OCI-M2 (cell line): ENCODE results near the gene NACAD.
"Not testable (repeated sequence)": the region's sequence is repeated elsewhere in the genome, so short reads cannot be mapped to it uniquely, and the experiment has no call there.

Experiments used
- DNase-seq: peaks from one replicate; lab custom pipeline; 2025; ENCODE audit not compliant: unreplicated experiment; lab: John Stamatoyannopoulos, UW

The NACAD gene

DNA sequence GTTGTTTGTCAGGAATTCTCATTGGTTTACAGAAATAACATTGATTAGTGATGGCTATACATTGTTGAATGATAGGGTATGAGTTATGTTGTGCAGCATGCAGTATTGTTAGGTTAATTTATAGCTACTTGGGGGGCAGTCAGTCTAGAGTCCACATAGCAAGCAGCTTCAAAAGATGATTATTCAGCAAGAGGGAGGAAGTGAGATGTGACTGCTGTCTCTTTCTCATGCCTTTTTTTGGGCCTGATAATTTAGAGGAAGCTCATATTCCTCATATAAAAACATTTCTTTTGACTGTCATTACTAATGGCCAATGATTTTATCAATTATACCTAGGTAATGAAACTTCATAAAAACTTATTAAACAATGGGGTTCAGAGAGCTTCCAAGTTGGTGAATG lies 26.2 kb upstream of the NACAD start:
- no peak for DNase-seq

- not testable (repeated sequence) for DNase-seq
Measured at GRCh38 chr7:45114257-45114656, 25.5 kb upstream of the NACAD start.

DNA sequence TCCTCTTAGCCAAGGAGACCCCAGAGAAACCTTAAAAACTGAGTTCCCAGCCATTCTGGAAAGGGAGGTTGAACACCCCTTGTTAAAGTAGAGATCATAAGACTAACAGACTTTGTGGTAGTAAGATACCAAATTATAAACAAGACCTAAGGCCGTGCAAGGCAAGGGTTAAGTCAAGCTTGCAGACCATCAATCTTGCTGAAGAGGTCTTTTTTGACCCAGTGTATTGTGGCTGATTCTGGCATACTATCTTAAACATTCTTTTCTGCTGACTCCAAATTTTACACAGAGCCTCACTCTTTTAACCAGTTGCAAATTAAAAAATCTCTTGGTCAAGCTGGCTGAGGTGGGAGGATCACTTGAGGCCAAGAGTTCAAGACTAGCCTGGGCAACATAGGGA lies 23.9 kb upstream of the NACAD start:
- no peak for DNase-seq

DNA sequence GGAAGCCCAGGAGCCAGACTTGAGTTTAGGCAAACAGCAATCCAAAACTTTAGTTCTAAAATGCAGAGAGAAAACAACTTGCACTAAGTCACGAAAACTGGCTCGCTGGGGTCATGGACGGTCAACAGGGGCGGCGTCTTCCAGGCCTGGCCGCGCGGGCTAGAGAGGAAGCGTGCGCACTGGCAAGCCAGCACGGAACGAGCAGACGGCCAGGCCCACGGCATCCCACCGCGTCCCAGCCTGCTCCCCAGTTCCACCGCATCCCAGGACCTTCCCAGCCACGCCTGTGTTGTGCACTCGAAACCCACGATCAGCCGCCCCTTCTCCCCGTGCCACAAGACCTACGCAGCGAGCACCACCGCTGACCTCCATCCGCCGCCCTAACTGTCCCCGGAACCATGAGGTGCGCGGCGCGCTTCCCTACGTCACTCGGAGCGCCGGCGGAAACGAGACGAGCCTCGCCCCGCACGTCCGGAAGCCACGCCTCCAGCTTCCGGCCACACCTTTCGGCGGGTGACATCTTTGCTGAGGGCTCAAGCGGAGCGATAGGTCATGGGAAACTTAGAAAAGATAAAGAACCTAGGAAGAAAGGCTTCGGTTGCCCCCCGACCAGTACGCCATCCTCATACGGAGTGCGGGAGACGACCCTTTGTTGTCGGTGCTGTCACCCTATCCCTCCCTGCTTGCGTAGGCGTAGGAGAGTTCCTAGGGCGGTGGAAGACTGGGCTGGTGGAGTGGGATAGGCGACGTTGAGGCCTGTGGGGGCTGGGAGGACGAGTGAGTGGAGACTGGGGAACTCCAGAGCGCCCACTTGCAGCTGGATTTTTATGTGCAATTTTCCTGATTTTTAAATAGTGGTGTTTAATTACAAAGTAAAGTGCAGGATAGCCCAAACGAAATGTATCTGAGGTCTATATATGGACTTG lies 22.8 kb upstream of the NACAD start, which contains the start of gene TBRG4:
Gene TBRG4 (minus strand): TSS at position 400 of the 926 bp plus-strand sequence. CDS start 2,460 bp downstream, outside the sequence.
- DNase-seq = peak; percentile 19

DNA sequence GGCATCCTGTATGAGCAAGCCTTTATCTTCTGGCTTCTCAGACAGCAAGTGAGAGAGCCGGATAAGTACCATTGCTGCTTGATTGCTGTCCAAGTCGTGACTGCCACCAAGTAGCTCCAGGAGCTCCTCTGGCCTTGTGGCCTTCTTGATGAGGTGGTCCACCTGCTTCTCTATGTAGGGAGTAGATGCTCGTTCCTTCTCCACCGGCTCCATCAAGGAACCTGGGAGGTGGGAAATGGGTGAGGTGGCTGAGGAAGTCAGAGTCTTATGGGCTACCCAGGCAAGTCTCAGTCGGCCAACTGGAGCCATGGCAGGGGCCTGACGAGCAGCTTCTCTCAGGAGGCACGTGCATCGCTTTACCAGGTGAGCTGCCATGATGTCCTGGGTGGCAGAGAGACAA lies 20.1 kb upstream of the NACAD start:
- no peak for DNase-seq

GRCh38 chr7:45107356-45107755 lies 18.6 kb upstream of the NACAD start:
- no peak for DNase-seq

DNA sequence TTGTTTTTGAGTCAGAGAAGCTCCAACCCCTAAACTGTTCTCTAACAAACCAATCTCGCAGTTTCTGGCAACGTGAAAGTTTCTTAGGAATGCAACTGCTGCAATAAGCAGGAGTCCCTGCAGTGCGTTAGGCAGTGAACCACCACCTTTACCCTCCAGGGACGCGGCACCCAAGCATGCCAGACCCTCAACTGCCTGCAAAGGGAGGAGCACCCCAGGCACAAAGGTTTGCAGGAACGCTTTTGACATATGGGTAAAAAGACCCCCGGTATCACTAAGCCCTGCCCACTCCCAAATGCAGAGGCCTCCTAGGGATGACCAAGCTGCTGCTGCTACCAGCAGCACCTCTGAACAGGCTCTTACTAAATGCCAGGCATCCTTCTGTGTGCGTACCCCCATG lies 18.1 kb upstream of the NACAD start:
- DNase-seq = no peak

DNA sequence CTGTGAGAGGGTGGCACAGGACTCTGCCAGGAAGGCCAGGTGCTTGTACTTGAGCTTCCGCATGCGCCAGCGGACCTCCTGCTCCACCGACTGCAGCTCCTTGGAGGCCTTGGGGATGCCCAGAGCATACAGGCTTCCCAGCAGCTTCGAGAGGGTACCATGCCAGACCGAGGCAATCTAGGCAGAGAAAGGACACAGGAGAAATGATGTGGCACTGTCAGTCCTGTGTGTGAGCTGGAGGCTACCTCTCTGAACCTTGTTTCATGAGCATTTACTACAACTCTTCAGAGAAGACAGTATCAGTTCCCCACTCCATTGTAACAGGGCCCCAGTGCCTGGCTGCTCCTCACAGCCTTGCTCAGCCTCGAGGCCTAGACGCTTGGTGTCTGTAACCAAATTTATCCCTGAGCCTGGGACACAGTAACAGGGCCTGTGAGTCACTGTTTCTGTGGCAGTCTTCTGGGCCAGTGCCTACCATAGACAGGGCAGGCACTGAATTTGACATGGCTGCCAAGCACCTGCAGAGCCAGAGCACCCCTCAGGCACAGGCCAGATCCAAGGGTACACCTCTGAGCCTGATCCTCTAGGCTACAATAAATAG lies 16.9 kb upstream of the NACAD start:
- no peak for DNase-seq

DNA sequence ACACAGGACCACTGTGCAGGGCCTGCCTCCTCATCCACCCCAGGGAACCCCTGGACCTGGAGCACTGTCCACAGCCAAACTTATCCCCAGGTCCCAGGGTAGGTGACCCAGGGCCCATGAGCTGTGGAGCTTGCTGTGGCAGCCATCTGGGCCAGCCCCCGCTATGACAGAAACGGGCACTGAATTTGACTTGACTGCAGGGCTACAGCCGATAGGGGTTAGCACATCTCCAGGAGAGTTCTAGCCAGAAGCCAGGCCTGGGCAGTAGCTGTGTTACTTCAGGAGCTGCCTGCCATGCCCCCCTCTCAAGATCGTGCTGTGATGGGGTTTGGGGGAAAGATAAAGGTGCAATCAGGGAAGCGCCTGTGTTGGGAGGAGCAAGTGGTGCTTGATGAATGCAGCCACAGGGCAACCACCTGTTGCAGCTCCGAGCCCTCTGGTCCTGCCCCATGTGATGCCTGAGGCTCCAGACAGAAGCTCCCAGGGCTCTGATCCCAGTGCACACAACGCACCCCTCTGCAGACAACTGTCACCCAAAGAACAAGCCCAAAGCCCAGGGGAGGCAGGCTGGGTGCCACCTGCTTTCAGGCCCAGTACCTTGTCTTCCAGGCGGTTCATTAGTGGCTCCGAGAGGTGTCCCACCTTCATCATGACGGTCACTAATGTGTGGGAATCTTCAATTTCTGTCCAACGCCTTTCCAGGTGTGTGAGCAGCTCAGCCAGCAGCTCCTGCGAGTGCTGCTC lies 16.2 kb upstream of the NACAD start:
- DNase-seq = no peak

- DNase-seq = no peak
Measured at GRCh38 chr7:45103958-45104843, 15.4 kb upstream of the NACAD start.

GRCh38 chr7:45102785-45103712 lies 14.3 kb upstream of the NACAD start:
- no peak for DNase-seq

DNA sequence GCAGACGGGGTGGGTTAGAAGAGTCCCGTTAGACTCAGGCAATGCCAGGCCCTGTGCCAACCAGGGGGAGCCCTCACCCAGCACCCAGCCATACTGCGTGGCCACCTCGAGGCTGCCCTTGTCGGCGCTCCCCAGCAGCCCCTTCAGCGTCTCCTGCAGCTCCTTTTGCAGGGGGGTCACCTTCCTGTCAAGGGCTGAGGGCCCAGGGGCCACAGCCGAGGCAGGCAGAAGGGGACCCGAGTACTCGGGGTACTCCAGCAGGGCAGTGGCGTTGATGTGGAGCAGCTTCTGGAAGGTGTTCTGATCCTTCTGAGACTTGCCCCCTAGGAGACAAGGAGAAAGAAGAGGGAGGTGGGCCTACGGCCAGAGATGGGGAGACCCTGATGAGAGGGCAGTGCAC lies 13.0 kb upstream of the NACAD start:
- DNase-seq = no peak

DNA sequence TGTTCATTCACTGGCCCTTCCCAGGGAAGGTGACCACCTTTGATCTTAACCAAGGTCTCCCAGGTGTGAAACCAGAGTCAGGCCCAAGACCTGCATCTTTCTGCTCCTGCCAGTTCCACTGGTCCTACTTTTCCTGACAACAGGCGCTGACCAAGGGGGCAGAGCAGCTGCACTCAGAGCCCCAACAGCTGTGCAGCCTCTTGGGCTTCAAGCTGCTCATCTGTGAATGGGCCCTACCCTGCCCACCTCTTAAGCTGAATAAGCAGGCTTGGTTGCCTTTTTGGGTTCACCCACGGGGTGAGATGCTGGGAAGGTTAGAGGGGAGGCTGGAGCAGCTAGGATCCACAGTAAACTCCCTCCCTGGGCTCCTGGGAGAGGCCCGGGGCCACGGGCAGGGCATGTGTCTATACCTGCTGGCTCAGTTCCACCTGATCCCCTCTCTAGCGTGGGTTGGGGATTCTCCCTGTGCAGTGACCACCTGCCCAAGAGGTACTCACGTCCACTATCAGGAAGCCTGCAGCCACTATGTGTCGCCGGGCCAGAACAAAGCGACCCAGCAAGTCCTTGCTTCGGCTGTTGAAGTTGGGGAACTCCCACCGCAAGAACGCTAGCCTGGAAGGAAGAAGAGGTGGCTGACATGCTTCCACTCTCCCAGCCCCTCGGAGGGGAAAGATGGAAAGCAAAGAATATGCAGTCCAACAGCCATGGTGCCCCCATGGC lies 12.2 kb upstream of the NACAD start:
- DNase-seq = no peak

- no peak for DNase-seq
Measured at GRCh38 chr7:45099891-45100760, 11.4 kb upstream of the NACAD start.

DNA sequence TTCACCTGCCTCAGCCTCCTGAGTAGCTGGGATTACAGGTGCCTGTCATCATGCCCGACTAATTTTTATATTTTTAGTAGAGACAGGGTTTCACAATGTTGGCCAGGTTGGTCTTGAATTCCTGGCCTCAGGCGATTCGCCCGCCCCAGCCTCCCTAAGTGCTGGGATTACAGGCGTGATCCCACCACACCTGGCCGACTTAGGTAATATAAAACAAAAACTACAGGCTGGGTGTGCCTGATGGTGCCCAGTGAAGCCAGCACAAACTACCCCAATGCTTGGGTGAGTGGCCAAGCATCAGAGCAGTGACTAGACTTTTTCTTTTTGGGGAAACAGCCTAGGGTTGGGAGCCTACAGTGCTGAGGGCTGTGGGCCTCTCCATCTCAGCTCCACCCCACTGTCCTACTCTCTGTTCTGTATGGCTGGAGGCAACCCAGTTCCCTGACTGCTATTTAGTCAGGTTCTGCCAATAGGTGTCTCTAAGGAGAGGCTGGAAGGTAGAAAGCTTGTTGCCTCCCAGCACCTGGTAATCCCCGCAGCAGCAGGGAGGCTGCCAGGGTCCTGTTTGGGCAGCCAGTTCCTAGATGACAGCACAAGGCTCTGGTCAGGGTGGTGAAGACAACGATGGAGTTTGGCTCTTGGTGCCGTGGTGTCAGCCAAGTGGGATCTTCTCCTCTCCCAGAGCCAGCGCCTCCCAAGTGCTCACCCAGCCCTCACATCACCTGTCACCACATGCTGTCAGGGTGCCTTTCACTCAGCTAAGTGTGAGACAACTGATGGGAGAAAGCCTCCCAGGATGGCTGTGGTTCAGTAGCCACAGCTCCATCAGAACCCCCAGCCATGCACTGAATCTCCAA lies 10.4 kb upstream of the NACAD start:
- DNase-seq = no peak

- no peak for DNase-seq
Measured at GRCh38 chr7:45092931-45093235, 4.1 kb upstream of the NACAD start.
